HEK293 (cell line): ENCODE measurements around the gene IRF1.

Experiments used
- ATF2 ChIP-seq: fragments of 450-650 bp; formaldehyde crosslinking; IDR thresholded peaks from 2 replicates; pipeline ENCODE4 v1.5.1; 2016; ENCODE audit warnings: missing biosample characterization, missing genetic modification characterization, low read depth
- BCL6B ChIP-seq: fragments of 450-650 bp; formaldehyde crosslinking; IDR thresholded peaks from 2 replicates; pipeline ENCODE4 v1.5.1; 2017; ENCODE audit warnings: missing biosample characterization, missing genetic modification characterization
- CTCF ChIP-seq: fragments of 450-650 bp; formaldehyde crosslinking; IDR thresholded peaks from 2 replicates; pipeline ENCODE4 v1.5.1; 2016; ENCODE audit warnings: missing biosample characterization, missing genetic modification characterization
- ZBTB7A ChIP-seq: fragments of 450-650 bp; formaldehyde crosslinking; IDR thresholded peaks from 2 replicates; pipeline ENCODE4 v1.5.1; 2016; ENCODE audit warnings: low read depth, missing biosample characterization, missing genetic modification characterization
- ZNF157 ChIP-seq: fragments of 450-650 bp; formaldehyde crosslinking; IDR thresholded peaks from 2 replicates; pipeline ENCODE4 v1.5.1; 2016; ENCODE audit warnings: missing biosample characterization, missing genetic modification characterization
- ZNF391 ChIP-seq: fragments of 450-650 bp; formaldehyde crosslinking; IDR thresholded peaks from 2 replicates; pipeline ENCODE4 v1.5.1; 2016; ENCODE audit warnings: low read depth, missing biosample characterization, missing genetic modification characterization, borderline replicate concordance
- ZNF639 ChIP-seq: fragments of 450-650 bp; formaldehyde crosslinking; IDR thresholded peaks from 2 replicates; pipeline ENCODE4 v1.5.1; 2016; ENCODE audit warnings: missing biosample characterization, missing genetic modification characterization
- TF ChIP-seq, protein P1 (sequence below): fragments of 450-650 bp; formaldehyde crosslinking; optimal IDR thresholded peaks from 2 replicates; pipeline ENCODE3; 2016; ENCODE audit warnings: missing biosample characterization, mild to moderate bottlenecking, missing genetic modification characterization
- TF ChIP-seq, protein P2 (sequence below): fragments of 450-650 bp; formaldehyde crosslinking; IDR thresholded peaks from 2 replicates; pipeline ENCODE4 v1.5.1; 2016; ENCODE audit warnings: missing biosample characterization, missing genetic modification characterization

DNA sequence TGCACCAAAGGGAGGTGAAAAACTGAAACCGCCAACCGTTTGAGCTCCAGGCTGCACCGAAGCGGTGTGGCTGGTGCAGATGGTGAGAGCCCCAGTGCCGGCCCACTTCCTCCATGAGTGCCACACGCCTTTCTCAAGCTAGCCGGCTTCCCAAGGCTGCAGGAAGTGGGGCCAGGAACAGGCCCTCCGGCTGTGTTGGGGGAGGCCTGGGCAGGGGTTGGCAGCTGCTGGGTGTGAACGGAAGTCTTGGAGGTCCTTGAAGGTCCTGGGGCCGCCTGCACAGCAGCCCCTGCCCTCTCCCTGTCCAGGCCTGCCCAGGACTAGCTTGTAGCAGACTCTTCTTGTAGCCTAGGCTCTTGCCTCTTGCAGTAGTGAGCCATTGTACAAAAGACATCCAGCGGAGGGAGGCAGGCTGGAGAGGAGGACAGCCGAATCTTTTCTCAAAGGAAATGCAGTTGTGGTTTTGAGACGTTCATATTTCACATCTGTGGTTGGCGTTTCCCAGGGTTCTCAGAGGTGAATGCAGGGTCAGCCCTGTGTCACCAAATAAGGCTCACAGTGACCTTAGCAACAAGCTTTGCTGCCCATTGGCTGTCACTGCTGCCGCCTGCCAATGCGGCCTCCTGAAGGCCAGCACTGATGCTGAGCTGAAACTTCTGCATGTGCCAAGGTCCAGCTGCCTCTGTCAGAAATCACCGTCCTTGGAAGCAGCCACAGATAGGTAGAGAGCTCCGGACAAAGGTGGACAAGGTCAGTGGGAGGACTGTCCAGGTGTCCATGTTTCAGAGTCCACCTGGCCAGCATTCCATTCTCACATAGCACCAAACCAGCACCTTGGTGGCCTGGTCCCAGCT is 23.9 kb downstream of the IRF1 start:
- TF ChIP-seq ZBTB7A (tag by site-specific recombination), result no peak
- no peak for TF ChIP-seq ATF2 (tag by site-specific recombination)
- TF ChIP-seq, protein P1, sequence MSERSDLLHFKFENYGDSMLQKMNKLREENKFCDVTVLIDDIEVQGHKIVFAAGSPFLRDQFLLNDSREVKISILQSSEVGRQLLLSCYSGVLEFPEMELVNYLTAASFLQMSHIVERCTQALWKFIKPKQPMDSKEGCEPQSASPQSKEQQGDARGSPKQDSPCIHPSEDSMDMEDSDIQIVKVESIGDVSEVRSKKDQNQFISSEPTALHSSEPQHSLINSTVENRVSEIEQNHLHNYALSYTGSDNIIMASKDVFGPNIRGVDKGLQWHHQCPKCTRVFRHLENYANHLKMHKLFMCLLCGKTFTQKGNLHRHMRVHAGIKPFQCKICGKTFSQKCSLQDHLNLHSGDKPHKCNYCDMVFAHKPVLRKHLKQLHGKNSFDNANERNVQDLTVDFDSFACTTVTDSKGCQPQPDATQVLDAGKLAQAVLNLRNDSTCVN, result no peak
- no peak for TF ChIP-seq CTCF (tag by site-specific recombination)
- no peak for TF ChIP-seq ZNF157 (tag by site-specific recombination)
- no peak for TF ChIP-seq ZNF391 (tag by site-specific recombination)
- TF ChIP-seq BCL6B (tag by site-specific recombination), result no peak
- no peak for TF ChIP-seq ZNF639
- TF ChIP-seq, protein P2, sequence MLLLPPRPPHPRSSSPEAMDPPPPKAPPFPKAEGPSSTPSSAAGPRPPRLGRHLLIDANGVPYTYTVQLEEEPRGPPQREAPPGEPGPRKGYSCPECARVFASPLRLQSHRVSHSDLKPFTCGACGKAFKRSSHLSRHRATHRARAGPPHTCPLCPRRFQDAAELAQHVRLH, result no peak
